HEK293 (cell line): ENCODE measurements around the gene ICOSLG.

Experiments
- CTCF ChIA-PET: fragments of 350-600 bp; formaldehyde crosslinking; extraction: SDS; loops from one replicate; lab custom pipeline; 2021; ENCODE audit warnings: antibody characterized with exemption; lab: Yijun Ruan, JAX
- POLR2A ChIA-PET: fragments of 300-600 bp; formaldehyde crosslinking; extraction: SDS; loops from one replicate; lab custom pipeline; 2020; ENCODE audit warnings: antibody characterized with exemption, inconsistent platforms; lab: Yijun Ruan, JAX
- H3K27ac ChIP-seq: fragments of 200-500 bp; sonication (Bioruptor generic); 2 replicates; pipeline ENCODE4 v1.5.1; 2014; ENCODE audit warnings: low read depth, low read length, control low read depth, inconsistent platforms; ENCODE audit errors: extremely low read depth
- H3K36me3 ChIP-seq, 2 experiments: fragments of 200-500 bp in 1 of 2; sonication (Bioruptor generic) in 1 of 2; 1 replicate in 1 of 2; 2 replicates in 1 of 2; pipeline ENCODE4 v1.5.1; 2014 to 2017; ENCODE audit warnings: inconsistent platforms in 2 of 2, low read length in 2 of 2; ENCODE audit not compliant: control insufficient read depth in 2 of 2, insufficient read depth in 1 of 2
- H3K4me1 ChIP-seq: fragments of 200-500 bp; sonication (Bioruptor generic); 2 replicates; pipeline ENCODE4 v1.5.1; 2014; ENCODE audit warnings: mild to moderate bottlenecking, low read length, inconsistent platforms; ENCODE audit not compliant: control insufficient read depth, insufficient read depth
- H3K4me3 ChIP-seq: 2 replicates; pipeline ENCODE4 v1.5.1; 2011; ENCODE audit warnings: low read depth, mild to moderate bottlenecking, control low read depth, low read length, moderate library complexity
- H3K9me3 ChIP-seq: fragments of 200-500 bp; sonication (Bioruptor generic); 2 replicates; pipeline ENCODE4 v1.5.1; 2014; ENCODE audit warnings: low read depth, low read length, inconsistent platforms; ENCODE audit not compliant: control insufficient read depth, insufficient read depth
- GFI1B ChIP-seq: fragments of 450-650 bp; formaldehyde crosslinking; IDR thresholded peaks from 2 replicates; pipeline ENCODE4 v1.5.1; 2016; ENCODE audit warnings: missing biosample characterization, missing genetic modification characterization
- KLF1 ChIP-seq: fragments of 450-650 bp; formaldehyde crosslinking; IDR thresholded peaks from 2 replicates; pipeline ENCODE4 v1.5.1; 2016; ENCODE audit warnings: missing biosample characterization, missing genetic modification characterization
- KLF17 ChIP-seq: fragments of 450-650 bp; formaldehyde crosslinking; IDR thresholded peaks from 2 replicates; pipeline ENCODE4 v1.5.1; 2016; ENCODE audit warnings: missing biosample characterization, missing genetic modification characterization
- REPIN1 ChIP-seq: fragments of 450-650 bp; formaldehyde crosslinking; IDR thresholded peaks from 2 replicates; pipeline ENCODE4 v1.5.1; 2017; ENCODE audit warnings: missing biosample characterization, missing genetic modification characterization, low read depth
- SCRT1 ChIP-seq: fragments of 450-650 bp; formaldehyde crosslinking; IDR thresholded peaks from 2 replicates; pipeline ENCODE4 v1.5.1; 2016; ENCODE audit warnings: missing biosample characterization, missing genetic modification characterization, borderline replicate concordance
- TSHZ1 ChIP-seq: fragments of 450-650 bp; formaldehyde crosslinking; IDR thresholded peaks from 2 replicates; pipeline ENCODE4 v1.5.1; 2016; ENCODE audit warnings: missing biosample characterization, missing genetic modification characterization, borderline replicate concordance
- ZBTB20 ChIP-seq: fragments of 450-650 bp; formaldehyde crosslinking; IDR thresholded peaks from 2 replicates; pipeline ENCODE4 v1.5.1; 2016; ENCODE audit warnings: missing biosample characterization, missing genetic modification characterization
- ZBTB21 ChIP-seq: fragments of 450-650 bp; formaldehyde crosslinking; IDR thresholded peaks from 2 replicates; pipeline ENCODE4 v1.5.1; 2017; ENCODE audit warnings: missing biosample characterization, missing genetic modification characterization
- ZBTB49 ChIP-seq: fragments of 450-650 bp; formaldehyde crosslinking; IDR thresholded peaks from 2 replicates; pipeline ENCODE4 v1.5.1; 2016; ENCODE audit warnings: missing biosample characterization, missing genetic modification characterization, low read depth
- ZIC2 ChIP-seq: fragments of 450-650 bp; formaldehyde crosslinking; IDR thresholded peaks from 2 replicates; pipeline ENCODE4 v1.5.1; 2016; ENCODE audit warnings: missing biosample characterization, missing genetic modification characterization
- ZNF132 ChIP-seq: fragments of 450-650 bp; formaldehyde crosslinking; IDR thresholded peaks from 2 replicates; pipeline ENCODE4 v1.5.1; 2017; ENCODE audit warnings: missing biosample characterization, missing genetic modification characterization, borderline replicate concordance
- ZNF174 ChIP-seq: fragments of 450-650 bp; formaldehyde crosslinking; IDR thresholded peaks from 2 replicates; pipeline ENCODE4 v1.5.0; 2017; ENCODE audit warnings: missing biosample characterization, mild to moderate bottlenecking, missing genetic modification characterization
- ZNF266 ChIP-seq: fragments of 450-650 bp; formaldehyde crosslinking; IDR thresholded peaks from 2 replicates; pipeline ENCODE4 v1.5.1; 2016; ENCODE audit warnings: missing biosample characterization, missing genetic modification characterization, low read depth
- ZNF354C ChIP-seq: fragments of 450-650 bp; formaldehyde crosslinking; IDR thresholded peaks from 2 replicates; pipeline ENCODE4 v1.5.1; 2016; ENCODE audit warnings: missing biosample characterization, missing genetic modification characterization, low read depth, borderline replicate concordance
- ZNF394 ChIP-seq: fragments of 450-650 bp; formaldehyde crosslinking; IDR thresholded peaks from 2 replicates; pipeline ENCODE4 v1.5.1; 2016; ENCODE audit warnings: missing biosample characterization, missing genetic modification characterization, mild to moderate bottlenecking, moderate library complexity, borderline replicate concordance
- ZNF433 ChIP-seq: fragments of 450-650 bp; formaldehyde crosslinking; IDR thresholded peaks from 2 replicates; pipeline ENCODE4 v1.5.1; 2016; ENCODE audit warnings: missing biosample characterization, missing genetic modification characterization, low read depth
- ZNF558 ChIP-seq: fragments of 450-650 bp; formaldehyde crosslinking; IDR thresholded peaks from 2 replicates; pipeline ENCODE4 v1.5.1; 2016; ENCODE audit warnings: missing biosample characterization, missing genetic modification characterization
- ZNF600 ChIP-seq: fragments of 450-650 bp; formaldehyde crosslinking; IDR thresholded peaks from 2 replicates; pipeline ENCODE4 v1.5.1; 2016; ENCODE audit warnings: missing biosample characterization, missing genetic modification characterization
- ZNF776 ChIP-seq: fragments of 450-650 bp; formaldehyde crosslinking; IDR thresholded peaks from 2 replicates; pipeline ENCODE4 v1.5.0; 2017; ENCODE audit warnings: missing biosample characterization, missing genetic modification characterization, borderline replicate concordance

Gene ICOSLG

GRCh38 chr21:44286086-44286715, 45.5 kb upstream of the ICOSLG start:
- Histone ChIP-seq H3K36me3 (no peaks in the 10 kb centered on the region), H3K9me3 (no peaks in the 10 kb centered on the region), H3K4me1 (no peaks in the 10 kb centered on the region), H3K27ac (no peak overlapping the region), H3K4me3 (no peak overlapping the region)
- ChIA-PET POLR2A (no interaction called here), CTCF (interaction anchor here (1.9 kb wide), 1 partner anchor 12 kb away, joined by 14 read pairs; no protein-coding TSS in a partner anchor)
- TF ChIP-seq KLF17 (tag by site-specific recombination): no peak
- peak; percentile 45 for TF ChIP-seq KLF1

GRCh38 chr21:44285138-44285992, 44.6 kb upstream of the ICOSLG start, which contains the start of gene AIRE:
AIRE (plus strand) TSS chr21:44285876; CDS start chr21:44286007, 131 bp downstream.
- H3K4me1 ChIP-seq: no peaks in the 10 kb centered on the region
- H3K36me3 ChIP-seq: no peaks in the 10 kb centered on the region
- POLR2A ChIA-PET: no interaction called here

GRCh38 chr21:44283948-44284347, 43.2 kb upstream of the ICOSLG start:
- POLR2A ChIA-PET: no interaction called here
- H3K9me3 ChIP-seq: no peaks in the 10 kb centered on the region
- no peaks in the 10 kb centered on the region for H3K4me1 ChIP-seq
- CTCF ChIA-PET: interaction anchor here (0.7 kb wide), 1 partner anchor 9 kb away, joined by 3 read pairs; no protein-coding TSS in a partner anchor
- TF ChIP-seq ZNF433: no peak
- TF ChIP-seq ZIC2: no peak
- TF ChIP-seq ZNF174 (tag by site-specific recombination): no peak
- TF ChIP-seq ZBTB21 (tag by site-specific recombination): no peak
- TF ChIP-seq ZNF132 (tag by site-specific recombination): no peak
- TF ChIP-seq REPIN1: no peak
- no peak for TF ChIP-seq ZNF266 (tag by site-specific recombination)
- TF ChIP-seq ZNF558 (tag by site-specific recombination): no peak
- no peak for TF ChIP-seq ZNF394 (tag by site-specific recombination)
- TF ChIP-seq GFI1B (tag by site-specific recombination): no peak
- TF ChIP-seq TSHZ1: no peak
- TF ChIP-seq ZBTB49 (tag by site-specific recombination): no peak
- no peak for TF ChIP-seq ZNF776 (tag by site-specific recombination)
- TF ChIP-seq ZBTB20 (tag by site-specific recombination): no peak
- no peak for TF ChIP-seq ZNF354C
- TF ChIP-seq SCRT1 (tag by site-specific recombination): no peak
- H3K27ac ChIP-seq: no peak overlapping the region
- no peaks in the 10 kb centered on the region for H3K36me3 ChIP-seq
- H3K4me3 ChIP-seq: no peak overlapping the region

More at GRCh38 chr21:44285138-44285992, 44.6 kb upstream of the ICOSLG start, which contains the start of gene AIRE:
- Histone ChIP-seq H3K9me3 (no peaks in the 10 kb centered on the region), H3K4me3 (no peak within 1 kb of the TSS), H3K27ac (no peak within 1 kb of the TSS)
- no peak for TF ChIP-seq ZNF266 (tag by site-specific recombination)
- TF ChIP-seq ZNF600: peak; percentile 46
- CTCF ChIA-PET: no interaction called here
